HG03521 (cell line): ENCODE data around the gene ATP7B.

ENCODE experiments used
- ATAC-seq: cut with Tn5 transposase; IDR thresholded peaks from one replicate; pipeline ENCODE4 v1.9.1; 2021; ENCODE audit warnings: mild to moderate bottlenecking, moderate library complexity; ENCODE audit not compliant: unreplicated experiment

The ATP7B gene

GRCh38 chr13:51902776-51903175 lies 108.5 kb downstream of the ATP7B start:
- no peak for ATAC-seq

- ATAC-seq: no peak
Observed at GRCh38 chr13:51900471-51900870, 110.8 kb downstream of the ATP7B start.

GRCh38 chr13:51895906-51896888 lies 115.1 kb downstream of the ATP7B start:
- ATAC-seq: no peak

- no peak for ATAC-seq
Observed at GRCh38 chr13:51894239-51894638, 117.0 kb downstream of the ATP7B start.

GRCh38 chr13:51892657-51893056 lies 118.6 kb downstream of the ATP7B start:
- ATAC-seq: no peak

- ATAC-seq: no peak
Observed at GRCh38 chr13:51887468-51887867, 123.8 kb downstream of the ATP7B start.

- ATAC-seq: no peak
Observed at GRCh38 chr13:51885651-51886050, 125.6 kb downstream of the ATP7B start.

- no peak for ATAC-seq
Observed at GRCh38 chr13:51883226-51883600, 128.0 kb downstream of the ATP7B start.
